Measurements from ENCODE around the gene KIF21A.
"Not testable (repeated sequence)": the region's sequence is repeated elsewhere in the genome, so short reads cannot be mapped to it uniquely, and the experiment has no call there.

The KIF21A gene

GRCh38 chr12:39443081-39443928 is at the start of gene KIF21A:
Gene KIF21A (minus strand): TSS chr12:39443120. CDS start chr12:39442970, 150 bp downstream.
- peak; percentile 88 for DNase-seq

GRCh38 chr12:39490500-39491282 is 47.8 kb upstream of the KIF21A start:
- DNase-seq: no peak

- DNase-seq: no peak
These were observed 40.7 kb upstream of the KIF21A start for GRCh38 chr12:39483597-39483996.

GRCh38 chr12:39483042-39483441 is 40.1 kb upstream of the KIF21A start:
- no peak for DNase-seq

- DNase-seq: no peak
These were observed 34.0 kb upstream of the KIF21A start for GRCh38 chr12:39476894-39477293.

GRCh38 chr12:39476121-39476520 is 33.2 kb upstream of the KIF21A start:
- no peak for DNase-seq

- not testable (repeated sequence) for DNase-seq
These were observed 32.2 kb upstream of the KIF21A start for GRCh38 chr12:39475136-39475535.

- no peak for DNase-seq
These were observed 24.5 kb upstream of the KIF21A start for GRCh38 chr12:39467432-39467870.

GRCh38 chr12:39464976-39465695 is 22.2 kb upstream of the KIF21A start:
- no peak for DNase-seq

- no peak for DNase-seq
These were observed 18.1 kb upstream of the KIF21A start for GRCh38 chr12:39461059-39461458.

- DNase-seq: no peak
These were observed 16.1 kb upstream of the KIF21A start for GRCh38 chr12:39459027-39459434.

- DNase-seq: peak; percentile 80
These were observed 9.1 kb upstream of the KIF21A start for GRCh38 chr12:39451977-39452376.

- no peak for DNase-seq
These were observed 5.1 kb upstream of the KIF21A start for GRCh38 chr12:39448038-39448437.

- no peak for DNase-seq
These were observed 949 bp upstream of the KIF21A start for GRCh38 chr12:39443929-39444209.

- no peak for DNase-seq
These were observed 164 bp downstream of the KIF21A start for GRCh38 chr12:39442831-39443080.

- DNase-seq: peak; percentile 31
These were observed 723 bp downstream of the KIF21A start for GRCh38 chr12:39441963-39442830.

GRCh38 chr12:39441189-39441962 is 1.5 kb downstream of the KIF21A start:
- DNase-seq: no peak

GRCh38 chr12:39440781-39441180 is 2.1 kb downstream of the KIF21A start:
- DNase-seq: no peak

GRCh38 chr12:39440101-39440500 is 2.8 kb downstream of the KIF21A start:
- DNase-seq: no peak

GRCh38 chr12:39435531-39435930 is 7.4 kb downstream of the KIF21A start:
- DNase-seq: no peak

GRCh38 chr12:39431797-39432196 is 11.1 kb downstream of the KIF21A start:
- DNase-seq: peak; percentile 17

Data from NCI-H1105 (cell line).